Fibroblast of skin of abdomen (primary cell): ENCODE measurements around the gene PPP5C. TPM values are rescaled to one million over a fixed set of nuclear protein-coding genes. Genes with fewer than 3 reads are reported as not detected.
"Not testable (repeated sequence)": the region's sequence is repeated elsewhere in the genome, so short reads cannot be mapped to it uniquely, and the experiment has no call there.

Experiments
- DNase-seq: peaks from one replicate; pipeline ENCODE4 v3.0.0-alpha.2; 2013
- polyA plus RNA-seq, 2 experiments: library from polyadenylated mRNA; unstranded; fragments of 120-200 nt; gene quantifications; one replicate each; pipeline ENCODE4 v1.2.1, GENCODE V29; 2013; ENCODE audit not compliant: insufficient read length in 2 of 2

PPP5C gene, protein sequence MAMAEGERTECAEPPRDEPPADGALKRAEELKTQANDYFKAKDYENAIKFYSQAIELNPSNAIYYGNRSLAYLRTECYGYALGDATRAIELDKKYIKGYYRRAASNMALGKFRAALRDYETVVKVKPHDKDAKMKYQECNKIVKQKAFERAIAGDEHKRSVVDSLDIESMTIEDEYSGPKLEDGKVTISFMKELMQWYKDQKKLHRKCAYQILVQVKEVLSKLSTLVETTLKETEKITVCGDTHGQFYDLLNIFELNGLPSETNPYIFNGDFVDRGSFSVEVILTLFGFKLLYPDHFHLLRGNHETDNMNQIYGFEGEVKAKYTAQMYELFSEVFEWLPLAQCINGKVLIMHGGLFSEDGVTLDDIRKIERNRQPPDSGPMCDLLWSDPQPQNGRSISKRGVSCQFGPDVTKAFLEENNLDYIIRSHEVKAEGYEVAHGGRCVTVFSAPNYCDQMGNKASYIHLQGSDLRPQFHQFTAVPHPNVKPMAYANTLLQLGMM
- polyA plus RNA-seq (2013, experiment 1 of 2; ENCODE audit: insufficient read length): 63.0 TPM
- polyA plus RNA-seq (2013, experiment 2 of 2; ENCODE audit: insufficient read length): 62.0 TPM

DNA sequence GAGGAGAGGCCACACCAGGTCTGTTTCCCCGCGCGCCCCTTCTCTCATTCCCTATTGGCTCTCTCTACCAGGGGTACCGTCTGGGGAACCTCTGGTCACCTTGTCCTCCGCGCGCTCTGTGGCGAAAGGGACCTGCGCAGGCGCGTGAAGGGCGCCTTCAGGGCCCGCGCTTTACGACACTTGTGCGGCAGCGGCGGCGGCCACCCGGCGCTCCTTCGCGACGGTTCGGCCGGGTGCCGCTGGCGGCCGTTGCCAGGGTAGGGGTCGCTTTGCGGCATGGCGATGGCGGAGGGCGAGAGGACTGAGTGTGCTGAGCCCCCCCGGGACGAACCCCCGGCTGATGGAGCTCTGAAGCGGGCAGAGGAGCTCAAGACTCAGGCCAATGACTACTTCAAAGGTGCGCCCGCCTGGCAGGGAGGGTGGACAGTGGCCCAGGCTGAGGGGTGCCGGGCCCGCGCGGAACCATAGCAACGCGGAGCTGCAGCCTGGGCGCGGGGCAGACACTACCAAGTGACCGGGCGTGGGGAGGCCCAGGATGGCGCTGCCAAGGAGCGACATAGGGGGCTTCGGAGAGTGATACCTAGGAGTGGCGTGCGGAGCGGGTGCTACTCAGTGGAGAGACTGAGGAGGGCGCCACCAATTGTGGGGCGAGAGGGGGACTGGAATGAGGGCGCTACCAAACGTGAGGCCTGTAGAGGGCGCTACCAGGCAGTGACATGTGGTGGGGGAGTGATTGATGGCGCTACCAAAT lies at the start of gene PPP5C:
Gene PPP5C (plus strand): TSS at position 267 of the 751 bp plus-strand sequence. CDS start 10 bp downstream, at position 277.
- DNase-seq: peak; percentile 95

DNA sequence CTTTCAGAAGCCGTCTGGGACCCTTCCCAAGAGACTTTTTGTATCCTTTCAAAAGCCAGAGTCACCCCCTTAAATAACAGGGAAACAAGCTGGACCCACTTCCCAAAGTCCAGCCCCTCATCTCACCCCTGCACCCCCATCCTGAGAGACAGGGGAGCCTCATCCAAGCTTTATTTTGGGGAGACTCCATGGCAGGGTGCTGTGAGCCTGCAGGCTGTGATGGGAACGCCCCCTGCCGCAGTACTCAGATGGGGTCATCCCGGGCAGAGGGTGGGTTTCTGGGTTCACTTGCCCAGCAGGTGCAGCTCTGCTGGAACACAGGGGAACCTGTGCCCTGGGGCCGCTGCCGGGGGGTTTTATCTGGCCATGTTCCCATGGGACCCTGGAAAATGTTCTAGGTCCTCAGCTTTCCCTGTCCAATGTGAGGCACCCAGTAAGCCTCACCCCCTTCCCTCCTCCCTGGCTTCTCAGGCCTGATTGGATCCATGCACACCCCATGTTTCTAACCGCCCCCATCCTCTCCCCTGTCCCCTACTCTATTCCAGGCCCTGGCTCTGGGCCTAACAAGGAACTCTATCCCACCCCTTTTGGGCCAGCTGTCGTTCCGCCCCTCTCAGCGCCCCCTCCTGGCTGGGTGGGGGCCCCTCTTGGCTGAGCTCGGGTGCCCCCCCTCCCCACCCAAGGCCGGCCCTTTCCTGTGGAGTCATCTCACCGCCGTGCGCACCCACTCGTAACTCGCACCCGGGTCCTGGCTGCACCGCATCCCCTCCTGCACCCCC lies 49.0 kb upstream of the PPP5C start:
- no peak for DNase-seq

DNA sequence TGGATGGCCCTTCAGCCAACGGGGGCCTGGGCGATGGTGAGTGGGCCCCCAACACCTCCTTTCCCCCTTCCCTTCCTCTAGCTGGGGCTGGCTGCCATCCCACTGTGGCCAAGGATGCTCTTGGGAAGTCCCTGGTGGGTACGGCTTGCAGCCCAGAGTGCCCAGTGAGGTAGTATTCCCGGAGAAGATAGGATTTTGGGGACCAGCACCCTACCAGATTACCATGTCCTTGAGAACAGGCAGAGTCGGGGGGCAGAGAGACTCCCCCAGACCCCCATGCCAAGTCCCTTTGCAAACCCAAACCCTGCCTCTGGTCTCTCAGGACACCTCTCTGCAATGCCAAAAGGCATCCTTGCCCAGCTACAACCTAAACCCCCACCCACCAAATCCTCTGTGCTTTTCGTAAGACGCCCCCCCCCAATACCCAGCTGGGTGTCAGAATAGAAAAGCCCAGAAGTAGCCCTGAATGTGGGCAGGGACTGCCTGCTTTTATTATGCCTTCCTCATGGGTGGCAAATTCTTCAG lies 48.3 kb upstream of the PPP5C start:
- DNase-seq: no peak

DNA sequence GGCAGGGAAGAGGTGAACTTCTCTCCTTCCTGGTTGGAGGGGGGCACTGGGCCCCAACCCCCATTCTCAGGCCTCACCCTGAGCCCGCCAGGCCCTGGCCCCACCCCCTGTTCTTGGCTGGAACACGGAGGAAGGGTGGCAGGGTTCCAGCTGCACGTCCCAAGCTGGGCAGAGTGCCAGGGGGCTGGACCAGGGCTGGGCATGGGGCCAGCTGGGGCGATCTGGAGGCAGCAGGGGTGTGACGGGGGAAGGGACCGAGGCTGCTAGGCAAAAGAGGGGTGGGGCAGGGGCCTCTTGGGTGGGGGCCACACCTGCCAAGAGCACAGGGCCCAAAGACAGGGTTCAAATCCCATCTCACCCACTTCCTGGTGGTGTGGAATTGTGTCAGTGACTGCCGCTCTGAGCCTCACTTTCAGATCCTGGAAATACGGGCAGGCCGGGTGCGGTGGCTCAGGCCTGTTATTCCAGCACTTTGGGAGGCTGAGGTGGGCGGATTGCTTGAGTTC lies 47.8 kb upstream of the PPP5C start:
- peak; percentile 88 for DNase-seq

DNA sequence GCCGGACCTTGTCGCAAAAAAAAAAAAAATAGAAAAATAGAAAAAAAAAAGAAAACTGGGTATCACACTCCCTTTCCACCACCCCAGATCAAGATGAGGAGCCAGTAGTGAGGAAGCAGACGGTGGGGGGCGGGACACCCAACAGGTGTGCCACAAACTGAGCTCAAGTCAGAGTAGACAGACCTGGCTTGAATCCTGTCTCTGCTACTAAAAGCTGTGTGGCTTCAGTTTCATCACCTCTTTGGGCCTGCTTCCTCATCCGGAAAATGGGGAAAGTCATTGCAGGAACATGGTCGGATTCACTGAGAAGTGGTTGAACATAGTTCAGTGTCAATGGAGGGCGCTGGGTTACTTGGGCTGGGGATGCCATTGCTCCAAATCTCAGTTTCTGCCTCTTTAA lies 47.2 kb upstream of the PPP5C start:
- DNase-seq: no peak

DNA sequence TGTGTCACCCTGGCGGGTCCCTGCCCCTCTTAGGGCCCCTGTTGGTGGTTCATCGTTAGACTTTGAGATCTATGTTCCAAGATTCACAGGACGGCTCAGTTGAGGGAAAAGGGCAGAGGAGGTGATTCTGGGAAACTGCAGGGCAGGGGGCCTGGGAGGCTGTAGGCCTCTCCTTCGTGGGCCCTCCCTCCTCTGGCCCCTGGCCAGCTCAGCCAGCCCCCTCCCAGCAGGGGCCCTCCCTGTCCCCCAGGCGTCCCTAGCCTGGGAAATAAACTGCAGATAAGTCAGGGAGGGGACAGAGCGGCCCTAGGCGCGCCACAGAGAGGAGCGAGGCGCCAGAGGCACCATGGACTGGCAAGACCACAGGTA lies 43.6 kb upstream of the PPP5C start:
- DNase-seq: no peak

DNA sequence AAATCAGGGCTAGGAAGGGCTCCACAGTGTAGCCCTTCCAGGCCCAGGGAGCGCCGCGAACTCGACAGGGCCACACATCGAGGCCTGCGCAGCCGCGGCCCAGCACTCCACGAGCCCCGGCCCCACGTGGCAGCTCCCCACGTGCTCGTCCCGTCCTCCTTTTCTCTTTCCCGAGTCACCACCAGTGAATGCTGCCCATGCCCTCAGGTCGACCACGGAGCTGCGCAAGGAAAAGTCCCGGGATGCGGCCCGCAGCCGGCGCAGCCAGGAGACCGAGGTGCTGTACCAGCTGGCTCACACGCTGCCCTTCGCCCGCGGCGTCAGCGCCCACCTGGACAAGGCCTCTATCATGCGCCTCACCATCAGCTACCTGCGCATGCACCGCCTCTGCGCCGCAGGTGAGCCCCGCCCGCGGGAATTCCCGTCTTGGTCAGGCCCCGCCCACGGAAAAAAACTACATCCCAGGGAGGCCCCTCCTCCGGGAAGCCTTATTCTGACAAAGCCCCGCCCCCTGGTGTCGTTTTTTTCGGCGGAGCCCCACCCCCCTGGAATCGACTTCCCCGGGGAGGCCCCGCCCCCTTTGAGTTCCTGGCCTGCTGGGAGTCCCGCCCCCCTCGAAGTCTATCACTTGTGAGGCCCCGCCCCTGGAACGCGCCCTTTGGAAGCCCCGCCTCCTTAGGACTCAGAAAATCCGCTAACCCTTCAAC lies 43.0 kb upstream of the PPP5C start:
- DNase-seq: peak; percentile 23

DNA sequence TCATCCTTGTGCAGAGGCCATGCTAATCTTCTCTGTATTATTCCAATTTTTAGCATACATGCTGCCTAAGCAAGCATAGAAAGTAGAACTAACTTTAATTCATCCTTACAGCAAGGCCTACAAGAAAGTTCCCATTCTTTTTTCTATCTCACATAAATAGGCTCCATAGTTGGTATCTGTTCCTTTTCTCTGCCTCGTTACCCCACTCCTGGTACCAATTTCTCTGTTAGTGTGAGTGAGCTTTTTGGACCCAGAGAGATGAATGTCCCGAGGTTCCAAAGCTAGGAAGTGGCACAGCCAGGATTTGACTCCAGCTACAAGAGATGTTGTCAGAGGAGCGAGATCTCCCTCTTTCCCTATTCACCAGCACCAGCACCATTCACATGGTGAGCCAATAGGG lies 40.4 kb upstream of the PPP5C start:
- no peak for DNase-seq

DNA sequence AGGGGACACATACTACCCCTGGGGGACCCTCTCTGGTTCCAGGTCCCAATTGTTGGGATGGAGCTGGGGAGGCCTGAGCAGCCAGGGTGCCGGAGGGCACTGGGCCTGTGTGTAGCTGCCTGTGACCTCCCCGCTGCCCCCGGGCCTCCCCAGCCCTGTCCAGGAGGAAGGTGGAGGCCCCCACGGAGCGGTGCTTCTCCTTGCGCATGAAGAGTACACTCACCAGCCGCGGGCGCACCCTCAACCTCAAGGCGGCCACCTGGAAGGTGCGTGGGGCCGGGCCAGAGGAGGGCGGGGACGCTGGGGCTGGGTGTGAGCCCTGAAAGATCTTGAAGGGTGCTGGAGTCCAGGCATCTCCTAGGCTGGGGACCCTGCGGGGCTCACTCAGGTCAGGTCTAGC lies 38.4 kb upstream of the PPP5C start:
- DNase-seq: no peak

DNA sequence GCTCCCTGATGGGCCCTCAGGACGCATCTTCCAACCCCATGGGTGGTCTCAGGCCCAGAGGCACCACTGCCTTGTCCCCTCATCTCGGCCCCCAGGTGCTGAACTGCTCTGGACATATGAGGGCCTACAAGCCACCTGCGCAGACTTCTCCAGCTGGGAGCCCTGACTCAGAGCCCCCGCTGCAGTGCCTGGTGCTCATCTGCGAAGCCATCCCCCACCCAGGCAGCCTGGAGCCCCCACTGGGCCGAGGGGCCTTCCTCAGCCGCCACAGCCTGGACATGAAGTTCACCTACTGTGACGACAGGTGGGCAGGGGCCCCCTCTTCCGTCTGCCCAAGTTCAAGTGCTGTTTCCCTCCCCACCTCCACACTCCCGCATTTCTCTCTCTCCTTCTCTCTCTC lies 37.8 kb upstream of the PPP5C start:
- DNase-seq: no peak

DNA sequence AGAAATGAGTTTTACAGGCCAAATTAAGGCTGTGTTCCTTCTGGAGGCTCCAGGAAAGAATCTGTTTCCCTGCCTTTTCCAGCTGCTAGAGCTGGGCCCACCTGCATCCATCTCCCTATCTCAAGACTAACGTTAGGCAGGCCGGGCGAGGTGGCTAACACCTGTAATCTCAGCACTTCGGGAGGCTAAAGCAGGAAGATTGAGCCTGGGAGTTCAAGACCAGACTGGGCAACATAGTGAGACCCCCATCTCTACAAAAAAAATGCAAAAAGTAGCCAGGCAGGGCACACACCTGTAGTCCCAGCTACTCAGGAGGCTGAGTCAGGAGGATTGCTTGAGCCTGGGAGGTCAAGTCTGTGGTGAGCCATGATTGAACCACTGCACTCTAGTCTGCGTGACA lies 35.4 kb upstream of the PPP5C start:
- DNase-seq: no peak

DNA sequence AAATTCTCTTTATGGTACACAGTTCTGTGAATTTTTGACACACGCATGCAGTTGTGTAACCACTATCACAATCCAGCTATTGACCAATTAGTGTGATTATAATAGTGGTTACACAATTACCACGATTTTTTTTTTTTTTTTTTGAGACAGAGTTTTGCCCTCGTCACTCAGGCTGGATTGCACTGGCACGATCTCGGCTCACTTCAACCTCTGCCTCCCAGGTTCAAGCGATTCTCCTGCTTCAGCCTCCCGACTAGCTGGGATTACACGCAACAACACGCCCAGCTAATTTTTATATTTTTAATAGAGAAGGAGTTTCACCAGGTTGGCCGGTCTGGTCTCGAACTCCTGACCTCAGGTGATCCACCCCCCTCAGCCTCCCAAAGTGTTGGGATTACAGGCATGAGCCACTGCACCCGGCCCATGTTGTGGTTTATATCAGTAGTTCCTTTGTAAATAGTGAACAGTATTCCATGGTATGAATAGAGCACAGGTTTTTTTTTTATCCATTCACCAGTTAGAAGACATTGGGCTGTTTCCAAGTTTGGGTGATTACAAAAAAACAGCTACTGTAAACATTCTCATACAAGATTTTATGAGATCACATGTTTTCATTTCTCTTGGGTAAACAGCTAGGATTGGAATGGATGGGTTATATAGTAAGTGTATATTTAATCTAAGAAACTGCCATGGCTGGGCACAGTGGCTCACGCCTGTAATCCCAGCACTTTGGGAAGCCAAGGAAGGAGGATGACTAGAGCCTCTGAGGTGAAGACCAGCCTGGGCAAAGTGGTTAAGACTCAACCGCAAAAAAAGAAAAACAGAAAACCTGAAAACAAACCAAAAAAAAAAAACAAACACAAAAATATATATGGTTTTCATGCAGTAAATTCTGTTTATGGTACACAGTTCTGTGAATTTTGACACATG lies 33.1 kb upstream of the PPP5C start:
- DNase-seq: not testable (repeated sequence)

DNA sequence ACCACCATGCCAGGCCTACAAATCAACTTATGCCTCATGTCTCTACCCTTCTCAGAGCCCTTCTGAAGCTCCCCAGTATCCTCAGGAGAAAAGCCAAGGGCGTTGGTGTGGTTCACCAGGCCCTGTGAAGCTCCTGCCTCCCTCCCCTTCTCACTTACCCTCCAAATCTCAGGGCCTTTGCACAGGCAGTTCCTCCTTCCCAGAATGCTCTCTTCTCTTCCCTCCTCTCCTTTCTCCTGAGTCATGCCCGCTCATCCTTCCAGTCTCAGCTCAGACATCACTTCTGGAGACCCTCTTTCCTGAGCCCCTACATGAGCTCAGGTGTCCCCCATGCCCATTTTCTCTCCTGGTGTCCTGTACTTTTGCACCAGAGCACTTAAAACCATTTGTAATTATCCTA lies 29.5 kb upstream of the PPP5C start:
- no peak for DNase-seq

DNA sequence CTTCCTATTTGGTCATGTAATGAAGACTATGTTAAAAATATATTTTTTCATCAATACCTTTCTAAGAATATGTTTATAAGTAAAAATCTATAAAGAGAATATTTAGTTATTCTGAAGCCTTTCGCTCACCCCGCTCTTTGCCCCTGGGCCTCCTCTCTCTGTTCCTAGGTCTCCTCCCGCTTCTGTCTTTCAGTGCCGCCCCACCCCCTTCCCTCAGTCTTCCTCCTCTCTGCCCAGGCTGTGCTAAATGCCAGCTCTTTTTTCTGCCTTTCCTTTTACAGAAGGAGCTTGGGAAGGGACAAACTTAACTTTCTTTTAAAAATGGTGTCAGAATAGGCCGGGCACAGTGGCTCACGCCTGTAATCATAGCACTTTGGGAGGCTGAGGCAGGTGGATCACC lies 27.3 kb upstream of the PPP5C start:
- no peak for DNase-seq

DNA sequence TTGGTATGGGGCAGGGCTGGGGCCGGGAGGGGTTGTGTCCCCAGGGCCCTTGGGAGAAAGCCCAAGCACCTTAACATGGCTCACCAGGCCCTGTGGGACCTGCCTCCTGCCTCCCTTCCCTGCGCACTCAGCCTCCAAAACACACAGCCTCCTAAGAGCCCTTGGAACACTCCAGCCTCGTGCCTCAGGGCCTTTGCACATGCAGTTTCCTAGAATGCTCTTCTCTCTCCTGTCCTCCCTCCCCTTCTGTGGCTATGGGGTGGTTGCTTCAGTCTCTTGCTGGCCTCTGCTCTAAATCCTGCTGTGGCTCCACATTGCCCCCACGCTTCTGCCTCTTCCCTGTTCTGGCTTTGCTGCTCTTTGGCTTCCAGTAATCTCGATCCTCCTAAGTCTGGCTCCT lies 26.3 kb upstream of the PPP5C start:
- DNase-seq: no peak

DNA sequence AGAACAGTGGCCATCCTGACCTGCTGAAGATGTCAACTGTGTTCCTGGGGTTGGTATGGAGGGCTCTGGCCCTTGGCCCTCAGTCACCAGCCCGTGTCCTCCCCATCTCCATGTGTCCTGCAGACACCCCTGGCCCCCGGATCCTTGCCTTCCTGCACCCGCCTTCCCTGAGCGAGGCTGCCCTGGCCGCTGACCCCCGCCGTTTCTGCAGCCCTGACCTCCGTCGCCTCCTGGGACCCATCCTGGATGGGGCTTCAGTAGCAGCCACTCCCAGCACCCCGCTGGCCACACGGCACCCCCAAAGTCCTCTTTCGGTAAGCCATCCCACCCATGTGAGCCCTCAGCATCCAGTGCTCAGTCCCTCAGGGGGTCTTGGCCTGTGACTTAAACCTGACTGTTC lies 25.2 kb upstream of the PPP5C start:
- no peak for DNase-seq

DNA sequence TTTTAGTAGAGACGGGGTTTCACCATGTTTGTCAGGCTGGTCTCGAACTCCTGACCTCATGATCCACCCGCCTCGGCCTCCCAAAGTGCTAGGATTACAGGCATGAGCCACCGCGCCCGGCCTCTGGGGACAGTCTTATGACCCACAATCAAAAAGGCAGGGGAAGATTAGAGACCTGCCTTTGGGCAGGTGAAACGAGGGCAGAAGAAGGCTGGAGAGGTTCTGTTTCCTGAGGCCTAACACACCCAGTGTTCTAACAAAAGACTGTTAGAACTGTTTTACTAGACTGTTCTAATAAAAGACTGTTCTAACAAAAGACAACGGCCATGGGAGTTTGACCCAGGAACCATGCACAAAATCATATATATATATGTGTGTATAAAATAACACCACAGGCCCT lies 23.7 kb upstream of the PPP5C start:
- DNase-seq: not testable (repeated sequence)

DNA sequence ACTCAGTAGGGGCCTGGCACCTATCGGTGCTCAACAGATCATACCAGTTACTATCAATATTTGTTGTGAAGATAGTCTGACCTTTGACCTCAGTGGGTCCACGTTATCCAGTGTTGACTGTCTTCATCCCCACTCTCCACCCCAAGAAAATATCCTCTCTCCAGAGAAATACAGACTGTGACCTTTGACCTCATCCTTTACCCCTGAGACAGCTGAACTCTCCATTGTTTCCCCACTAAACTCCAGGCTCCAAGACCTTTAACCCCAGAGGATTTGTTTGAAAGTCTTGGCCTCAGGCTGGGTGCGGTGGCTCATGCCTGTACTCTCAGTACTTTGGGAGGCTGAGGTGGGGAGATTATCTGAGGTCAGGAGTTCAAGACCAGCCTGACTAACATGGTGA lies 22.6 kb upstream of the PPP5C start:
- DNase-seq: no peak

DNA sequence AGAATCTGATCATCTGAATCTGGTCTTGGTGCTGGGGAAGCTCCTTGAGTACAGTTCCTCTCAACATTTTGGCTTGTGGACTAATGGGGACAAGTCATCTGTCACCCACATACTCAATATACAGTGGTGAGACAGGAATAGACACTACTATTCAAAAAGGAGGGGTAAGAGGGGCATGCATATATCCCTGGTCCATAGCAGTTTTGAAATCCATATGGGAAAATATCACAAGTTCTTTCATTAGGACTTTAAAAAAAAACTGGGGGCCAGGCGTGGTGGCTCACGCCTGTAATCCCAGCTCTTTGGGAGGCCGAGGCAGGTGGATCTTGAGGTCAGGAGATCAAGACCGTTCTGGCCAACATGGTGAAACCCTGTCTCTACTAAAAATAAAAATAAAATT lies 20.3 kb upstream of the PPP5C start:
- DNase-seq: no peak

DNA sequence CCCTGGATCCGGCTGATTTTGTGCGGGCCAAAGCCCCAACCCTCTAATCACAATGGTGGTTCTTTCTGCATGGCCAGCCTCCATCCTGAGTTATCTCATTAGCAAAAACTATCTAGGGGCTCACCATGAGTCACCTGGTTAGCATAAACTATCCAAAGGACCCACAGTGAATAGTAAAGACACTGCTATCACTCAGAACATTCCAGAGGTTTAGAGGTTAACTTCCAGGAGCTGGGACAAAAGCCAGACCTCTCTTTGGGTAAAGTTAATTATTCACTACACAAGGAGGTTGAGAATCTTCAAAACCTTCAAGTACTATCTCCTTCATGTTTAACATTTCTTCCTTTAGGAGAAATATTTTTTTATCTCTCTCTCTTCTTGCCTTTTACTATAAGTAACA lies 18.8 kb upstream of the PPP5C start:
- no peak for DNase-seq
